H4 (cell line): Measurements from ENCODE around the gene INHBC. TPM values are rescaled to one million over a fixed set of nuclear protein-coding genes. Genes with fewer than 3 reads are reported as not detected.

ENCODE experiments used
- DNase-seq: peaks from one replicate; pipeline ENCODE4 v3.0.0-alpha.2; 2015; ENCODE audit warnings: low spot score
- total RNA-seq: library from RNA; depleted of rRNA; stranded (reverse); fragments of >200 nt; shearing (Covaris generic); gene quantifications from 2 replicates; pipeline ENCODE4 v1.2.3, GENCODE V29; 2014

Gene INHBC
- total RNA-seq, 1 experiment from 2014 or later: not detected

- DNase-seq: no peak
Observed at GRCh38 chr12:57469296-57470164, 34.9 kb downstream of the INHBC start.

- DNase-seq: no peak
Observed at GRCh38 chr12:57470286-57470969, 35.8 kb downstream of the INHBC start.

- no peak for DNase-seq
Observed at GRCh38 chr12:57470970-57471656, 36.5 kb downstream of the INHBC start.

- DNase-seq: no peak
Observed at GRCh38 chr12:57471661-57472060, 37.1 kb downstream of the INHBC start.

- DNase-seq: no peak
Observed at GRCh38 chr12:57472391-57472790, 37.8 kb downstream of the INHBC start.

GRCh38 chr12:57473392-57473791 is 38.8 kb downstream of the INHBC start:
- DNase-seq: no peak

GRCh38 chr12:57473886-57474285 is 39.3 kb downstream of the INHBC start:
- DNase-seq: no peak

- DNase-seq: no peak
Observed at GRCh38 chr12:57474430-57474829, 39.8 kb downstream of the INHBC start.

- no peak for DNase-seq
Observed at GRCh38 chr12:57474862-57475261, 40.3 kb downstream of the INHBC start.

GRCh38 chr12:57475271-57476161 is 40.9 kb downstream of the INHBC start:
- no peak for DNase-seq

GRCh38 chr12:57476162-57476992 is 41.8 kb downstream of the INHBC start:
- DNase-seq: no peak

GRCh38 chr12:57476993-57477709 is 42.6 kb downstream of the INHBC start:
- no peak for DNase-seq

GRCh38 chr12:57477710-57478681 is 43.4 kb downstream of the INHBC start:
- DNase-seq: no peak

- DNase-seq: no peak
Observed at GRCh38 chr12:57479043-57479375, 44.4 kb downstream of the INHBC start.

GRCh38 chr12:57479376-57480115 is 45.0 kb downstream of the INHBC start, which contains the start of gene ARHGAP9:
Gene ARHGAP9, minus strand, starts transcription at chr12:57479866. Its CDS starts 460 bp downstream, at chr12:57479406.
- DNase-seq: no peak

GRCh38 chr12:57481671-57482070 is 47.1 kb downstream of the INHBC start:
- no peak for DNase-seq

- no peak for DNase-seq
Observed at GRCh38 chr12:57483466-57483865, 48.9 kb downstream of the INHBC start.

GRCh38 chr12:57485695-57486094 is 51.1 kb downstream of the INHBC start:
- no peak for DNase-seq
